HG02981 (cell line): ENCODE results near the gene USP3.
A peak's percentile ranks its signal among the peaks of the same experiment; 100 is the strongest.
"Not testable (repeated sequence)": the region's sequence is repeated elsewhere in the genome, so short reads cannot be mapped to it uniquely, and the experiment has no call there.

Experiments used
- ATAC-seq: cut with Tn5 transposase; IDR thresholded peaks from one replicate; pipeline ENCODE4 v1.9.1; 2021; ENCODE audit warnings: mild to moderate bottlenecking, moderate library complexity; ENCODE audit not compliant: unreplicated experiment

The USP3 gene

DNA sequence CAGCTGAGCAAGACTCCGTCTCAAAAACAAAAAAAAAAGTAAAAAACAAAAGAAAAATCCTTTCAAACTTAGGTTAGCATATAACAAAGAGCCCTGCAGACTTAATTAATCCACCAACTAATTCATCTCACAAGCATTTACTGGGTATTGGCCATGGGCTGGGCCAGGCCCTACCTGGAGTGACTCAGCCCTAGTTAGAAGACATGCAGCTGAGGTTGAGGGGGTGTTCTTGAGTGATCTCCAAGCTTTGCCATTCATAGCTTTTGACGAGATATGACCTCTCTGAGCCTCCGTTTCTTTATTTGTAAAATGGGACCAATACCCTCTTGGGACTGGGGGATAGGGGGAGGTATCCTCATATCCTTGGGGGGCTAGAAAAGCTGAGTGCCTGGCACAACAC is 100.6 kb downstream of the USP3 start:
- no peak for ATAC-seq

DNA sequence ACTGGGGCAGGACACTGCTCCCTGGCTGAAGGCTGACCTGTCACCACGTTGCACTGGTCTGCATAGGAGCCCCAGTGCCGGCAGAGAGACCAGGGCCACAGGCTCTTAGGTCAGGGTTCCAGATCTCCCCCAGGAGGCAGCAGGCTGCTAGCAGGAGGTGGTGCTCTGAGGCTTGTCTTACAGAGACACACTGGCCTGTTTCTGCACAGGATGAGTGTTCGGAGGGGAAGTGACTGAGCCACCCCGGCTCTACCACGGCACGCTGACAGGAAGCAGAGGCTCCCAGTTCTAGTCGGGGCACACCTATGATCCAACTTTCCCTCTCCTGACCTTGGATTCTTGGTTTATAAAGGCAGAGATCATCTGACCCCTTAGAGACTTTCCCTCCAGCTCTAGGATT is 101.4 kb downstream of the USP3 start:
- ATAC-seq = peak; percentile 36

DNA sequence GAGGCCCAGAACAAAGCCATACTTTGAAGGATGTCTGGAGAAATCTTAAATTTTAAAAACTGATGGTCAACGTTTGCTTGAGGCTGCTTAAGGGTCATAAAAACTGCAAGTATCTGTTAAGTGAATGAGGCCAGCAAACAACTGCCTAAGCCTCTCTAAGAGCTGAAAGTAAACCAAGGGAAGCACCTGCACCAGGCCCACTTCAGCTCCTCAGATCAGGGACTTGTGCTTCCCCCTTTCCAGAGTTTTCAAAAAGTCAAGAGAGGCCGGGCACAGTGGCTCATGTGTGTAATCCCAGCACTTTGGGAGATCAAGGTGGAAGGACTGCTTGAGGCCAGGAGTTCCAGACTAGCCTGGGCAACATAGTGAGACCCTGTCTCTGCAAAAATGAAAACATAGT is 101.9 kb downstream of the USP3 start:
- no peak for ATAC-seq

DNA sequence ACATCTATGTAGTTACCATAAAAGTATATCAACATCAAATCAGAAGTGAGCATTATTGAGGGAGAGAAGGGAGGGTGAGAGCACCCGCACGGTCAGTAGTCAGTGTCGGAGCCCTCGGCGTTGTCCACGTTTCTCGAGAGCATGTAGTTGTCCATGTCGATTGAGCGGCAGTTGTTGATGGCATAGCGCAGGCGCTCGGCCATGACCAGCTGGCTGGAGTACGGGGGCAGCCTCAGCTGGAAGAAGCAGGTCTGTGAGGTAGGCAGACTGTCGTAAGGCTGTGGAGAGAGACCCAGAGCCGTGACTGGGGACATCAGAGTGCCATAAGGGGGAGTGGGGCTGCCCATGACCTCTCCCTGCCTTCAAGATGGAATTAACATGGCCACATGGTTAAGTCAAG is 104.6 kb downstream of the USP3 start:
- ATAC-seq = no peak

DNA sequence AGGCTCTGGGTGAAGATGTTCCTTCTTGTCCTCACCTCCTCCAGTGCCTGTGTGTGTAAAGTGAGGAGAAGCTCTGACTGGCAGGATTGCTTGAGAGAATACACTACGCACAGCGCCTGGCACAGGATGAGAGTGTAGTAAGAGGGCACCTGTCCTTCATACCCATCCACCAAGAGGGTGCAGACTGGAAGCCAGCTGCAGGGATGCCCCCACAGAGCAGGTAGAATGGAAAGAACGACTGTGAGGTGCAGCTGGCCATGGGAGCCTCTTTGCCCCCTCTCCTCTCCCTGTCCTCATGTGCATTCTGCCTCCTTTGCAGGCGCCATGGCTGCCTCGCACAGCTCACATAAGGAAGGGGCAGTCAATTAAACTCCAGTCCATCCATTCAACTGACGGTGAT is 105.1 kb downstream of the USP3 start:
- ATAC-seq = no peak

DNA sequence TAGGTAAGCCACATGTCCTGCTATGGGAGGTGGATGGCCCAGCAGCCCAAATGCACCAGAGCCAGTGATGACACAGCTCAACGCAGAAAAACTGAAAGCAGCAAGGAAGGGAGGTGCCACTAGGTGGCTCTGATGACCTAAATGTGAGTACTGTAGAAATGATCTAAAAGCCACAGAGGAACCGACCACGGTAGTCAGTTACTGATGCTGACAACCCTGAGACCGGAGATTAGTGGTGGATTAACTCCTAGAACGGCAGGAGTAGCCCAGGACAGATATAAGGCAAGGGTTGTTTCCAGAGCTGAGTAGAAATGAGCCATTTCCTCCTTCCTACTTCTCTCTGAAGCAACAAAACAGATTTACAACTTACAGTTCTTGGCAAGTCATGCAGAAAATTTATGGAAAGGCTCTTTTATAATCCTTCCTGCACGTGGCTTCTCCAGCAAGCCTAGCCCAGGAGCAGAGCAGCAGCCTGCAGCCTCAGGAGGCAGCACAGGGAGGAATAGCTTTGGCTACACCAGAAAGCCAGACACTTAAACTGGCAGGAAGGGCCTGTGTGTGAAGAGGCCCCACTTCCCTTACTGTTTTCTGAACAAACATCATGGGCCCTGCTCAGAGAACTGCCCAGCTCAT is 105.9 kb downstream of the USP3 start:
- ATAC-seq = no peak

DNA sequence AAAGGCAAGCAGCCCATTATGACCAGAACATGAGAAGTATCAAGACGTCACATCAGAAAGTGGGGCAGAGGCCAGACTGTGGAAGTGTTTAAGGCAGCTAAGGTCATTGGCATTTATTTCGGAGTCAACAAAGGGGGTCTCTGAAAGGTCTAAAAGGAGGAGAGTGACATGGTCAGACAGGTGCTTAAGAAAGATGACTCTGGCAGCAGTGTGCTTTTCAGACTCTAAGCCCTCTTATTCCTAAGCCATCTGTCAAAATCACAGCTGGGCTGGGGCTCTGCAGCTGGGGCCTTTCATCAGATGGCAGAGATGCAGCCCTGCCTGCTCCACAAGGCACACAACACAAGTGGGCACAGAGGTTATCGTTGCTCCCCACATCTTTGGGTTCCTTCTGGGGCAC is 106.8 kb downstream of the USP3 start:
- no peak for ATAC-seq

DNA sequence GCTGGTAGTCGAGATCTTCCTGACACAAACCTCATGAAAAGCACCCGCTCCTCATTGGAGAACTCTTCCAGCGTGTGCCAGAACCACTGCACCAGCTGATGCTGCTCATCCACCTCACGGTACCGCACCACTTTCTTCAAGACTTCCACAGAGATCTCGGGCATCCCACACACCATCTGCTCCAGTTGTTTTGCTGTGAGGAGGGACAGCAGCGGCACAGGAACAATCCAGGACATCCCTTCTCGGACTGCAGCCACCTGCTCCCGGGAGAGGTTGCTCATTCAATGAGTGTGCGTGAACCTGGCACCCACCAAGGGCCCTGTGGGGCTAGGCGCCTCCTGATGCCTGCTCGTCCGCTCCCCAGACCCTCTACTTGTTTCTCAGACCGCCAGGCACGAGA is 107.9 kb downstream of the USP3 start:
- no peak for ATAC-seq

DNA sequence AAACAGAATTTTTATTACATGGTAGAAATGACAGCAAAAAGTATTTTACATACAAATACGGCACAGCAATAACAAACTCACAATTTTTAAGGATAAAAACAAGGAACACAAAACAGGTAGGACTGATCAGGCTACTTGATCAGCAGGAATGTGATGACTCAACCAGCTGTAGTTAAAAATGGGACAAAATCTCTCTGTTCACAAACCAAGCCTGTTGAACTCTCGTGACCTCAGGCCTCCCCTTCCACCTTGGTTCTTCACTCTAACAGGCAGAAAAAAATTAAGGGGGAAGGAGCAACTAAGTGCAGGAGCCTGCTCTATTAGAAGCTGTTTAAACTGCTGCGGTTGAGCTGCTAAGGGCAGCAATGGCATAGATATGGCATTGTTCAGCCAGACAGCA is 111.5 kb downstream of the USP3 start:
- ATAC-seq = no peak

DNA sequence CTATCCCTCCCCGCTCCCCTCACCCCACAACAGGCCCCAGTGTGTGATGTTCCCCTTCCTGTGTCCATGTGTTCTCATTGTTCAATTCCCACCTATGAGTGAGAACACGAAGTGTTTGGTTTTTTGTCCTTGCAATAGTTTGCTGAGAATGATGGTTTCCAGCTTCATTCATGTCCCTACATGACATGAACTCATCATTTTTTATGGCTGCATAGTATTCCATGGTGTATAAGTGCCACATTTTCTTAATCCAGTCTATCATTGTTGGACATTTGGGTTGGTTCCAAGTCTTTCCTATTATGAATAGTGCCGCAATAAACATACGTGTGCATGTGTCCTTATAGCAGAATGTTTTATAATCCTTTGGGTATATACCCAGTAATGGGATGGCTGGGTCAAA is 112.8 kb downstream of the USP3 start:
- ATAC-seq = not testable (repeated sequence)

DNA sequence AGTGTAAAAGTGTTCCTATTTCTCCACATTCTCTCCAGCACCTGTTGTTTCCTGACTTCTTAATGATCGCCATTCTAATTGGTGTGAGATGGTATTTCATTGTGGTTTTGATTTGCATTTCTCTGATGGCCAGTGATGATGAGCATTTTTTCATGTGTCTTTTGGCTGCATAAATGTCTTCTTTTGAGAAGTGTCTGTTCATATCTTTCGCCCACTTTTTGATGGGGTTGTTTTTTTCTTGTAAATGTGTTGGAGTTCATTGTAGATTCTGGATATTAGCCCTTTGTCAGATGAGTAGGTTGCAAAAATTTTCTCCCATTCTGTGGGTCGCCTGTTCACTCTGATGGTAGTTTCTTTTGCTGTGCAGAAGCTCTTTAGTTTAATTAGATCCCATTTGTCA is 113.2 kb downstream of the USP3 start:
- not testable (repeated sequence) for ATAC-seq

DNA sequence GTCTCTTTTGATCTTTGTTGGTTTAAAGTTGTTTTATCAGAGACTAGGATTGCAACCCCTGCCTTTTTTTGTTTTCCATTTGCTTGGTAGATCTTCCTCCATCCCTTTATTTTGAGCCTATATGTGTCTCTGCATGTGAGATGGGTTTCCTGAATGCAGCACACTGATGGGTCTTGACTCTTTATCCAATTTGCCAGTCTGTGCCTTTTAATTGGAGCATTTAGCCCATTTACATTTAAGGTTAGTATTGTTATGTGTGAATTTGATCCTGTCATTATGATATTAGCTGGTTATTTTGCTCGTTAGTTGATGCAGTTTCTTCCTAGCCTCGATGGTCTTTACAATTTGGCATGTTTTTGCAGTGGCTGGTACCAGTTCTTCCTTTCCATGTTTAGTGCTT is 116.4 kb downstream of the USP3 start:
- ATAC-seq = not testable (repeated sequence)

DNA sequence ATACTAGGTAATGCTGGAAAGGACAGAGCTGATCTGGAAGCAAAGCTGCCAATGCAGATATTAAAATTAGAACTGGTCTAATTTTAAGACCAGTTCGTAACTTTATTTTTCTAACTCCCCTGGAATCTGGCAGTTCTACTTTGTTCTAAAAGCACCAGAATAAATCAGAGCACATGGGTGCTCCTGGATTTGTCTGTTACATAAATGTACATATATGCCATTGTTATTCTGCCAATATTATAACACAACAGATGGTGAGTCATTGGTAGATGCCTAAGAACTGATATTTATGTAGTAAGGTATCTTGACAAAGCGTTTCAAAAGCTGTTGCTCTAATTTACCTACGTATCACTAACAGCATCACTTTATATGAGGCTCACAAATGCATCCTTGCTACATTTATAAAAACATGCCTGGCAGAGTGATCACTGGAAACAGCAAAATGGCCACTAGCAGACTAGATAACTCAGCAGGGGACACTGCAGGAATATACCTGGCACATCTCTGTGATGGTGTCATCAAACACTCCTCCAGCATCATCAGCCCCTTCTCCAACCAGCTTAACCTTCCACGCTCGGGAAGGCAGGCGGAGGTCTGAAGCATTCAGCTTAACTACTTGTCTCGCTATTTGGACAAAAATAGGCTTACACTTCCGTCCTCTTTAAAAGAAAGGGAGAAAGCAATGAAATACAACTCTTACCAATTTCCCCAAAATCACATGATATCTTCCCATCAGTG is 119.0 kb downstream of the USP3 start:
- no peak for ATAC-seq

DNA sequence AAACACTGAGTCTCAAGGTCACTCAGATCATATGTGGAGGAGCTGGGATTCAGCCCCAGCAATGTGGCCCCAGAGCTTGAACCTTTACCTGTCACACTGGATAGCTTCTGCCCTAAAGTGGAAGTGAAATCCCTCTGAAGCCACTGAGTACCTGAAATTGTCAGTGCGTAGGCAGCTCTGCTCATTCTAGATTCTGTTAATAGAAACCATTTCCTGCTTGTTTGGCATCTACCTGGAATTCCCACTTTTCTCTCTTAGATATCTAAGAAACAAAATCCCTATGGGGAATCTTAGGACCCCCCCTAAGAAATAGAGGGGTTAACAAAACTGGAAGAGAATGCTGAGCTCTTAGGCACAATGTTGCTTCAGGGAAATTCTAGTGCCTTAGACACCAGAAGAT is 122.6 kb downstream of the USP3 start:
- ATAC-seq = no peak

DNA sequence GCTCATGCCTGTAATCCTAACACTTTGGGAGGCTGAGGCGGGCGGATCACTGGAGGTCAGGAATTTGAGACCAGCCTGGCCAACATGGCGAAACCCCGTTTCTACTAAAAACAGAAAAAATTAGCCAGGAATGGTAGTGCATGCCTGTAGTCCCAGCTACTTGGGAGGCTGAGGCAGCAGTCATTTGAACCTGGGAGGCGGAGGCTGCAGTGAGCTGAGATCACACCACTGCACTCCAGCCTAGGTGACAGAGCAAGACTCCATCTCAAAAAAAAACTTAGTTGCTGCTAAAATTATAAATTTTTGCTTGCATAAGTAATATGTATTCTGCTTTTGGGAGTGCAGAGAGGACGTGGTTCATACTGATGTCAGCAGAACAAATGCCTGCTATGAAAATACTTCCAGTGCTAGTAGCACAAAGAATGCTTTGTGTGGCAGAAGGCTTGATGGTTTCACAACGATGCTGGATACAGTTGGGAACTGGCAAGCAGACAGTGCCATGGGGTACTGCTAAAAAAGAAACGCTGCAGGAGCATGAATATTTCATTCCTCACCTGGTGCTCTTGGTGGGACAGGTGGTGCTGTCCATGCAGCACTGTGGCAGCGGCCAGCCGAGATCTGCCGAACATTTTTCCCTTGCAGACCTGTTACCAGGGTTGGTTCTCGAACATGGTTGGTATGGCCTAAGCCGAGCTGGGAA is 123.9 kb downstream of the USP3 start:
- ATAC-seq = no peak

DNA sequence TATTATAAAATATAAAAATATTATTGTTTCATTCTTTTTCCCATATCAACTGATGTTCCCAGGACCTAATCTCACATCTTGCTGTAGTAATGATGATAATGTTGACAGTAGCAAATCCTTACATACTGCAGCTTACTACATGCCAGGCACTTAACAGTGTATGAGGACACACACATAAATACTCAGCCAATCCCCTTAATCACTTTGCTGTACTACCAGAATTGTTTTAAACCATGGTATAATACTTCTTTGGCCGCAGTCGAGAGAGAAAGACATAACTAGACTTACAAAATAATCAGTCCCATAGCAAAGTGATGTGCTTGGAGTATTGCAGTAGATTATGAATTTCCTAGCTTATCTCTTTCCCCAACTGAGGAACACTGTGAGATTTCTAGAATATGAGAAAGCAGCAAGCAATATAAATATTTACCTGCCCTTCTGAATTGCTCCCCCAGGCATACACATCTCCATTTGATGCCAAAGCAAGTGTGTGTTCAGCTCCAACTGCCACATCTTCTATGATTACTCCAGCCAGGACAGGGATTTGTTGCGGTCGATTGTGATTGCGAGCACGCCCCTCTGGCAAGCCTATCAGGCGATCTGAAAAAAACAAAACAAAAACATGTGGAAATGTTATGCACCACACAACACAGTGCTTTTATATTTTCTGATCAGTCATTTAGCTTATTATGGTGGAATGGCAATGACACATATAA is 125.8 kb downstream of the USP3 start:
- no peak for ATAC-seq

DNA sequence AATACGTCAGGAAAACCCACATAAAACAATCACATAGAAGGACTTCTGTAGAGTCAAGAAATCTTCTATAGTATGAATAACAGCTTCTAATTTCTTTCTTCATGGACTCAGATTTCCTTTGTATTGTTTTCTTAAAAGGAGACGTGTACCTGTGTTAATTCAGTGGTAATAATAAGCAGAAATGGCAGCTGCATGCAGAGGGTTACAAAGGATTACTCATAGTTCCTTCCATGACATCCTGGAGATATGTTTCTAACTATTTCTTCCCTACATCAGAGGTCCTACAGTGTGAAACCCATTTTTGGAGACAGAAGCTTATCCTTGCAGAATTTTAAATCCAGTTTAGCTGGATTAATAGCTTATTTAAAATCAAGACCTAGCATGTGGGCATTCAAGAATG is 128.9 kb downstream of the USP3 start:
- no peak for ATAC-seq

DNA sequence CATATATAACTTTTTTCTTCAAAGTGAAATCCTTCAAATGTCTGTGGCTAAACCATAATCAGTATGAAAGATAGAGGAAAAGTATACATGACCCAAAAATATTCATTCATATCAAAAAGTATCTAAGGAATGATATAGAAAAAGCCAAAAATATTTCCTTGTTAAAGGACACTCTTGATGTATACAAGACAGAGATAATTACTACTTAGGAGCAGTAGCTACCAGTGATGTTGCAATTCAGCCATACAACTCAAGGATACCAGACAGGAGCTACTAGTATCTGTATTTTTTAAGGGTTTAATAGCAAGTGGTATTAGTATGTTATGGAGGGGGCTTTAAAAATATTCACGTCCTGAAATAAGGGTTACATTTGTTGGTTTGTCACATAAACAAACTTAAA is 129.8 kb downstream of the USP3 start:
- no peak for ATAC-seq

DNA sequence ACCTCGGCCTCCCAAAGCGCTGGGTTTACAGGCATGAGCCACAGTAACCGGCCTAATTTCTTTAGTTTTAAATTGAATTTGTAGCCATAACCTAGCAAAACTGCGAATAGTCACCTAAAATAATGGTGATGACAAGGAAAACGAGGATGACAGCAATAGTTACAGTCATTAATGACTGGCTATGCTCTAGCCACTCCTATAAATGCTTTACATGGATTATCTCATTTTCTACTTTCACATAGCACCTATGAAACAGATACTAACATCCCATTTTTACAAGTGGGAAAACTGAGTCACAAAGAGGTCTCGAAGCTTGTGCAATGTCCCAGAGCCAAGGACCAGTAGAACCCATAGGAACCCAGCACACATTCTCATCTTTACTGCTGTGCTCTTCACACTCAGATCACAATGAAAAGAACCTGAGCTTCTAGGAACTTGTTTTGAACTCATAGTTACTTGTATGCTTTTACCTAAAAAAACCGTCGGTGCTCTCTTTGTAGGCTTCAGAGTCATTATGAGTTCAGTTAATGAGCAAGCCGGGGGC is 132.2 kb downstream of the USP3 start:
- no peak for ATAC-seq

DNA sequence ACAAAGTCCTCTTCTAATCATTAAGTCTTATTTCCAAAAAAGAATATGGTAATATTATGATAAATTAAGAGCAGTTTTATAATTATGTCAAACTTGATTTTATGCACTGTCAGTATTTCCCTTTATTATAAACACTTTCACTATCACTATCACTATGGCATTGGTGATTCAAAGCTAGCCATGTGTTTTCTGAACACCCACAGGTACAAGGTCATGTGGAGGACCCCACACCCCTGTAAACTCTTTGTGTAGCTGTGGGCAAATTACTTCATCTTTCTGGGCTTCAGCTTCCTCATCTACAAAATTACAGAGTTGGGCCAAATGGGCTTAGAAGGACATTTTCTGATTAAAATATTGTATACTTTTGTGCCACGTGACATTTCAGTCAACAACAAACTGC is 134.4 kb downstream of the USP3 start:
- ATAC-seq = no peak

DNA sequence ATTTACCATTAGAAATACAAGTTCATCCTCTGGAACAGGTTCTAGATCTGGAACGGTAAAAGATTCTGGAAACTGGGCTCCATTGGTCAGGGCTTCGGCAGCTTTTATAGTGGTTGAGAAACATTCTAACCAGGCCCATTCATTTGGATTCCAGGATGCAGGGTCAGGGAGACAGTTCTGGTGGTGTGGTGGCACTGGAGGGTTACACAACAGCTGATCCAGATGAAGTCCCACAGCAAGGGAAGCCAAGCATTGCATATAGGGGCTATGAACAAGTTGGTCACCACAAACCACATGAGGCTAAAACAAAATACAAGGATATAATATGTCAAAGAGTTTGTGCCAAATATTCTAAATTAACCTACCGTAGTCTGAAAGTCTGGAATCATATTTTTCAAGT is 135.8 kb downstream of the USP3 start:
- ATAC-seq = no peak
